Suprapubic skin (tissue), 3 donors: ENCODE data around the gene SAA2.

Source experiments
- EP300 ChIP-seq: sonication (generic); formaldehyde crosslinking; IDR thresholded peaks from one replicate; pipeline ENCODE4 v1.6.1; 2017; ENCODE audit warnings: antibody characterized with exemption
- POLR2A ChIP-seq, 2 donors: fragments of 450-650 bp; IDR thresholded peaks; one replicate each; pipeline ENCODE4 v1.6.1; 2017; ENCODE audit warnings: antibody characterized with exemption in 2 of 2, mild to moderate bottlenecking in 2 of 2, moderate library complexity in 2 of 2
- TF ChIP-seq, protein P1 (sequence below), 2 donors: fragments of 200-600 bp in 1 of 2; fragments of 450-650 bp in 1 of 2; sonication (generic) in 1 of 2; IDR thresholded peaks; one replicate each; pipeline ENCODE4 v1.5.1; 2016 to 2019; ENCODE audit warnings: antibody characterized with exemption in 2 of 2, mild to moderate bottlenecking in 1 of 2, moderate library complexity in 1 of 2

DNA sequence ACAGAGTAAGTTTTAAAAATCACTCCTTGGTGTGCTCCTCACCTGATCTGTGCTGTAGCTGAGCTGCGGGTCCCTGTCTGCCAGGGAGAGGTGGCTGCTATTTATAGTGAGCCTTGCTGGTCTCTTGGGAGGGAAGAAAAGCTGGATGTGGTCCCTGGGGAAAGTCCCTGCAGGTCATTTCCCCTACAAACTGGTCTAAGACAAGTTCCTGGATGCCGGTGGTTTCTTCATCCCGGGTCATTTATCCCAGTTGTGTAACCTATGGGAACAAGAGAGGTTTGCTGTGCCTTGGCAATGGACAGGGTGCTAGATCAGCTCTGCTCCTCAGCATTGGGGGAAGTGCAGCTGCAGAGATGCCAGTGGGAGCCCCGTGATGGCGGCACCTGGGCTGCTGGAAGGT lies at the start of gene SAA2:
- TF ChIP-seq POLR2A (IDR thresholded peaks at IDR 0.05) (no peak), EP300 (no peak)
- TF ChIP-seq, protein P1, sequence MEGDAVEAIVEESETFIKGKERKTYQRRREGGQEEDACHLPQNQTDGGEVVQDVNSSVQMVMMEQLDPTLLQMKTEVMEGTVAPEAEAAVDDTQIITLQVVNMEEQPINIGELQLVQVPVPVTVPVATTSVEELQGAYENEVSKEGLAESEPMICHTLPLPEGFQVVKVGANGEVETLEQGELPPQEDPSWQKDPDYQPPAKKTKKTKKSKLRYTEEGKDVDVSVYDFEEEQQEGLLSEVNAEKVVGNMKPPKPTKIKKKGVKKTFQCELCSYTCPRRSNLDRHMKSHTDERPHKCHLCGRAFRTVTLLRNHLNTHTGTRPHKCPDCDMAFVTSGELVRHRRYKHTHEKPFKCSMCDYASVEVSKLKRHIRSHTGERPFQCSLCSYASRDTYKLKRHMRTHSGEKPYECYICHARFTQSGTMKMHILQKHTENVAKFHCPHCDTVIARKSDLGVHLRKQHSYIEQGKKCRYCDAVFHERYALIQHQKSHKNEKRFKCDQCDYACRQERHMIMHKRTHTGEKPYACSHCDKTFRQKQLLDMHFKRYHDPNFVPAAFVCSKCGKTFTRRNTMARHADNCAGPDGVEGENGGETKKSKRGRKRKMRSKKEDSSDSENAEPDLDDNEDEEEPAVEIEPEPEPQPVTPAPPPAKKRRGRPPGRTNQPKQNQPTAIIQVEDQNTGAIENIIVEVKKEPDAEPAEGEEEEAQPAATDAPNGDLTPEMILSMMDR (IDR thresholded peaks at IDR 0.05), result no peak
